HepG2 (cell line): Measurements from ENCODE around the gene ANTXRL. TPM values are rescaled to one million over a fixed set of nuclear protein-coding genes. Genes with fewer than 3 reads are reported as not detected.

ENCODE experiments used
- ATAC-seq: fragments of 200-7000 bp; cut with Tn5 transposase; 3 replicates; pipeline ENCODE4 v1.9.1; 2020; ENCODE audit warnings: mild to moderate bottlenecking, moderate library complexity
- BruUV-seq: library from RNA; stranded (reverse); fragments of 400-500 nt; replicated peaks from 2 replicates; lab custom pipeline; 2021; lab: Mats Ljungman, UMichigan
- CTCF ChIA-PET: fragments of 300-600 bp; formaldehyde crosslinking; extraction: SDS; loops from one replicate; lab custom pipeline; 2021; ENCODE audit warnings: low total read pairs, inconsistent platforms, low intra/inter-chr PET ratio; lab: Yijun Ruan, JAX
- POLR2A ChIA-PET: fragments of 350-600 bp; sonication (Branson Sonifier 250); formaldehyde crosslinking; loops from one replicate; lab custom pipeline; 2020; ENCODE audit warnings: antibody characterized with exemption, inconsistent platforms; lab: Yijun Ruan, JAX
- DNase-seq: peaks from one replicate; pipeline ENCODE4 v3.0.0-alpha.2; 2015; ENCODE audit warnings: low spot score
- FAIRE-seq: peaks from 3 replicates; lab custom pipeline; 2011; peaks lifted over from hg19 to GRCh38; lab: Jason Lieb, UNC
- H2AFZ ChIP-seq: one replicate; pipeline ENCODE4 v1.6.1; 2011; ENCODE audit warnings: low read length, inconsistent platforms
- H3K27ac ChIP-seq: fragments of 300-600 bp; 3 replicates; pipeline ENCODE4 v1.8.0; 2011; ENCODE audit warnings: mixed run types, mild to moderate bottlenecking, mixed read lengths, low read length, inconsistent platforms; ENCODE audit not compliant: insufficient read depth; ENCODE audit errors: extremely low read length
- H3K27me3 ChIP-seq, 2 experiments: fragments of 200-600 bp in 1 of 2; 2 replicates in 1 of 2; 3 replicates in 1 of 2; pipeline versions ENCODE4 v1.6.0 to v1.8.0; 2011; ENCODE audit warnings: low read length in 2 of 2, mild to moderate bottlenecking in 2 of 2, moderate library complexity in 2 of 2, inconsistent platforms in 1 of 2; ENCODE audit not compliant: insufficient read depth in 2 of 2, control insufficient read depth in 1 of 2
- H3K36me3 ChIP-seq, 2 experiments: fragments of 200-600 bp in 1 of 2; replicated peaks in 1 of 2; 2 replicates in 1 of 2; 3 replicates in 1 of 2; pipeline versions ENCODE4 v1.5.1 to v1.8.0; 2011; ENCODE audit warnings: low read length in 2 of 2, inconsistent platforms in 1 of 2; ENCODE audit not compliant: insufficient read depth in 2 of 2, control insufficient read depth in 1 of 2
- H3K4me1 ChIP-seq: 2 replicates; pipeline ENCODE4 v1.5.1; 2012; ENCODE audit warnings: low read length, inconsistent platforms; ENCODE audit not compliant: insufficient read depth
- H3K4me2 ChIP-seq: 2 replicates; pipeline ENCODE4 v1.6.0; 2011; ENCODE audit warnings: low read depth, low read length, inconsistent platforms
- H3K4me3 ChIP-seq, 3 experiments: fragments of 200-600 bp in 1 of 3; sonication (generic), shearing (Covaris generic) in 1 of 3; replicated peaks in 1 of 3; 2 replicates each; pipeline ENCODE4 v1.5.1; 2011 to 2016; ENCODE audit warnings: low read length in 3 of 3, inconsistent platforms in 2 of 3, low read depth in 2 of 3, mild to moderate bottlenecking in 2 of 3, control low read depth in 1 of 3, mixed read lengths in 1 of 3; ENCODE audit not compliant: insufficient read depth in 1 of 3
- H3K79me2 ChIP-seq: one replicate; pipeline ENCODE4 v1.6.1; 2011; ENCODE audit warnings: low read length, inconsistent platforms; ENCODE audit not compliant: insufficient read depth
- H3K9ac ChIP-seq: 2 replicates; pipeline ENCODE4 v1.6.0; 2011; ENCODE audit warnings: mild to moderate bottlenecking, low read depth, low read length, inconsistent platforms; ENCODE audit not compliant: insufficient read depth
- H3K9me3 ChIP-seq: 2 replicates; pipeline ENCODE4 v1.5.1; 2012; ENCODE audit warnings: mild to moderate bottlenecking, low read length
- H4K20me1 ChIP-seq: 2 replicates; pipeline ENCODE4 v1.6.0; 2011; ENCODE audit warnings: inconsistent platforms, mild to moderate bottlenecking, low read length, moderate library complexity; ENCODE audit not compliant: insufficient read depth
- GABPA ChIP-seq, 2 experiments: IDR thresholded peaks; 2 replicates each; pipeline ENCODE4 v1.6.1; 2011 to 2016; ENCODE audit warnings: low read depth in 2 of 2, low read length in 1 of 2, missing biosample characterization in 1 of 2, missing genetic modification characterization in 1 of 2
- HDAC2 ChIP-seq: sonication (generic); formaldehyde crosslinking; IDR thresholded peaks from 2 replicates; pipeline ENCODE4 v1.4.0; 2020; ENCODE audit warnings: missing genetic modification reagents
- HOXA5 ChIP-seq: sonication (generic); formaldehyde crosslinking; IDR thresholded peaks from 2 replicates; pipeline ENCODE4 v1.4.0; 2020; ENCODE audit warnings: missing genetic modification reagents
- KDM2A ChIP-seq: sonication (generic); formaldehyde crosslinking; IDR thresholded peaks from 2 replicates; pipeline ENCODE4 v1.4.0; 2020; ENCODE audit warnings: low read depth, missing genetic modification reagents, borderline replicate concordance
- NCOA5 ChIP-seq: sonication (generic); formaldehyde crosslinking; IDR thresholded peaks from 2 replicates; pipeline ENCODE4 v1.4.0; 2020; ENCODE audit warnings: missing genetic modification reagents
- RCOR2 ChIP-seq: IDR thresholded peaks from 2 replicates; pipeline ENCODE4 v1.6.1; 2016; ENCODE audit warnings: missing biosample characterization, missing genetic modification reagents
- SIN3B ChIP-seq: fragments of 150-350 bp; IDR thresholded peaks from 2 replicates; pipeline ENCODE4 v1.6.1; 2014; ENCODE audit warnings: low read length
- SSRP1 ChIP-seq: IDR thresholded peaks from 2 replicates; pipeline ENCODE4 v1.6.1; 2016; ENCODE audit warnings: control low read depth
- SYNCRIP ChIP-seq: fragments of 200-400 bp; formaldehyde crosslinking; IDR thresholded peaks from 2 replicates; pipeline ENCODE4 v1.6.1; 2018; ENCODE audit warnings: mild to moderate bottlenecking, low read depth, low read length; ENCODE audit not compliant: insufficient read depth
- TBP ChIP-seq: sonication (generic); formaldehyde crosslinking; IDR thresholded peaks from 2 replicates; pipeline ENCODE4 v1.5.0; 2020; ENCODE audit warnings: missing genetic modification reagents
- TP53 ChIP-seq: sonication (generic); formaldehyde crosslinking; conservative IDR thresholded peaks from 2 replicates; pipeline ENCODE4 v1.4.0; 2020; ENCODE audit warnings: missing genetic modification reagents
- ZNF232 ChIP-seq: sonication (generic); formaldehyde crosslinking; IDR thresholded peaks from 2 replicates; pipeline ENCODE4 v1.4.0; 2020; ENCODE audit warnings: missing genetic modification reagents, borderline replicate concordance
- ZNF441 ChIP-seq: sonication (generic); formaldehyde crosslinking; IDR thresholded peaks from 2 replicates; pipeline ENCODE4 v1.7.0; 2021; ENCODE audit warnings: missing genetic modification reagents, borderline replicate concordance
- ZNF782 ChIP-seq: sonication (generic); formaldehyde crosslinking; IDR thresholded peaks from 2 replicates; pipeline ENCODE4 v1.4.0; 2020; ENCODE audit warnings: missing genetic modification reagents, mild to moderate bottlenecking, borderline replicate concordance
- WGBS: methylation state at CpG from one replicate; pipeline ENCODE4 v1.1.6; 2017; ENCODE audit warnings: low lambda C conversion rate; 5-methylcytosine and 5-hydroxymethylcytosine counted together
- in situ Hi-C: cut with HindIII; loops from 2 replicates; pipeline ENCODE4 v1.10.0; 2017; ENCODE audit warnings: low pct_unique_long_range_greater_than_20kb; ENCODE audit not compliant: extremely low pct_ligation_motif_present
- intact Hi-C: fragments of 100-400 bp; cut with micrococcal nuclease; formaldehyde crosslinking; loops from one replicate; pipeline ENCODE4 v1.10.0; 2022; ENCODE audit not compliant: unreplicated experiment
- polyA plus RNA-seq, 8 experiments: library from polyadenylated mRNA; depleted of rRNA in 3 of 8; stranded (reverse) in 7 of 8; unstranded in 1 of 8; fragments of >200 nt; fragmentation: Illumina TruSeq in 4 of 8; extraction: Trizol in 4 of 8; gene quantifications; 2 replicates each; pipeline versions ENCODE4 v1.2.1 to v1.2.3, GENCODE V29; 2011 to 2016; ENCODE audit warnings: low read depth in 4 of 8, missing spikeins in 1 of 8, mixed read lengths in 1 of 8; ENCODE audit not compliant: insufficient read depth in 1 of 8
- total RNA-seq, 5 experiments: library from RNA; depleted of rRNA; stranded (reverse); fragments of >200 nt; fragmentation: Illumina TruSeq; extraction: Trizol; gene quantifications; 2 replicates each; pipeline ENCODE4 v1.2.3, GENCODE V29; 2016; ENCODE audit warnings: low read depth in 1 of 5
- TF ChIP-seq, protein P1 (sequence below): sonication (generic); formaldehyde crosslinking; conservative IDR thresholded peaks from 2 replicates; pipeline ENCODE4 v1.8.0; 2022; ENCODE audit warnings: missing genetic modification reagents
- TF ChIP-seq, protein P2 (sequence below): sonication (generic); formaldehyde crosslinking; IDR thresholded peaks from 2 replicates; pipeline ENCODE4 v1.8.0; 2022; ENCODE audit warnings: missing genetic modification reagents, mild to moderate bottlenecking, moderate library complexity, borderline replicate concordance

Gene ANTXRL
- total and polyA plus RNA-seq, 2 of the 13 experiments (the other 11 are each of a cell fraction or from before 2014, with no cell fraction given), result not detected

DNA sequence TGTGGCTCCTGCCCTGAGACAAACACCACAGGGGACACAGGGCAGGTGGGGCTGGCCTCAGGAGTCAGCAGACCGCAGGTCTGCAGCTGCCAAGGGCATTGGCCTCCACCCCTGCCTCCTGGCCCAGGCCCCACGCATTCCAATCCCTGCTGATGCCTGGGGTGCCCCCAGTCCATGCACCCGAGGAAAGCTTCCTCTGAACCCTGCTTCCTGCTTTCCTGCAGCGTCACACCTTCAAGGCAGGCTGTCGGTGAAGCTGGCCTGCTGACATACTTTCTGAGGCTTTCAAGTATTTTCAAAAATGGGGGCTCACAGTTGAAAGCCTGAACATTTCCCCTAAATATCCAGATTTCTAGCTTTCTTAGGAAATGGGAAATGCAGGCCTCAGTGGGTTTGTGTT, 22.5 kb upstream of the ANTXRL start (continued):
- TF ChIP-seq ZNF232, result no peak
- no peak for TF ChIP-seq NCOA5 (CRISPR knock-in tag)
- TF ChIP-seq, protein P1, sequence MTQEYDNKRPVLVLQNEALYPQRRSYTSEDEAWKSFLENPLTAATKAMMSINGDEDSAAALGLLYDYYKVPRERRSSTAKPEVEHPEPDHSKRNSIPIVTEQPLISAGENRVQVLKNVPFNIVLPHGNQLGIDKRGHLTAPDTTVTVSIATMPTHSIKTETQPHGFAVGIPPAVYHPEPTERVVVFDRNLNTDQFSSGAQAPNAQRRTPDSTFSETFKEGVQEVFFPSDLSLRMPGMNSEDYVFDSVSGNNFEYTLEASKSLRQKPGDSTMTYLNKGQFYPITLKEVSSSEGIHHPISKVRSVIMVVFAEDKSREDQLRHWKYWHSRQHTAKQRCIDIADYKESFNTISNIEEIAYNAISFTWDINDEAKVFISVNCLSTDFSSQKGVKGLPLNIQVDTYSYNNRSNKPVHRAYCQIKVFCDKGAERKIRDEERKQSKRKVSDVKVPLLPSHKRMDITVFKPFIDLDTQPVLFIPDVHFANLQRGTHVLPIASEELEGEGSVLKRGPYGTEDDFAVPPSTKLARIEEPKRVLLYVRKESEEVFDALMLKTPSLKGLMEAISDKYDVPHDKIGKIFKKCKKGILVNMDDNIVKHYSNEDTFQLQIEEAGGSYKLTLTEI (CRISPR knock-in tag), result no peak
- no peak for TF ChIP-seq SIN3B

- TF ChIP-seq RCOR2 (CRISPR knock-in tag), result no peak
- TF ChIP-seq ZNF441 (CRISPR knock-in tag), result no peak
- no peak for TF ChIP-seq TP53 (CRISPR knock-in tag)
- no peak for TF ChIP-seq KDM2A
- no peak for TF ChIP-seq TBP (CRISPR knock-in tag)
- no peak for TF ChIP-seq SYNCRIP
- TF ChIP-seq, protein P2, sequence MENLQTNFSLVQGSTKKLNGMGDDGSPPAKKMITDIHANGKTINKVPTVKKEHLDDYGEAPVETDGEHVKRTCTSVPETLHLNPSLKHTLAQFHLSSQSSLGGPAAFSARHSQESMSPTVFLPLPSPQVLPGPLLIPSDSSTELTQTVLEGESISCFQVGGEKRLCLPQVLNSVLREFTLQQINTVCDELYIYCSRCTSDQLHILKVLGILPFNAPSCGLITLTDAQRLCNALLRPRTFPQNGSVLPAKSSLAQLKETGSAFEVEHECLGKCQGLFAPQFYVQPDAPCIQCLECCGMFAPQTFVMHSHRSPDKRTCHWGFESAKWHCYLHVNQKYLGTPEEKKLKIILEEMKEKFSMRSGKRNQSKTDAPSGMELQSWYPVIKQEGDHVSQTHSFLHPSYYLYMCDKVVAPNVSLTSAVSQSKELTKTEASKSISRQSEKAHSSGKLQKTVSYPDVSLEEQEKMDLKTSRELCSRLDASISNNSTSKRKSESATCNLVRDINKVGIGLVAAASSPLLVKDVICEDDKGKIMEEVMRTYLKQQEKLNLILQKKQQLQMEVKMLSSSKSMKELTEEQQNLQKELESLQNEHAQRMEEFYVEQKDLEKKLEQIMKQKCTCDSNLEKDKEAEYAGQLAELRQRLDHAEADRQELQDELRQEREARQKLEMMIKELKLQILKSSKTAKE (CRISPR knock-in tag), result no peak
- TF ChIP-seq ZNF782 (CRISPR knock-in tag), result no peak
- TF ChIP-seq HOXA5 (CRISPR knock-in tag), result no peak
- no peak for TF ChIP-seq SSRP1 (CRISPR knock-in tag)
- TF ChIP-seq GABPA (IDR thresholded peaks at IDR 0.05; ENCODE audit: low read depth, low read length), result no peak
- TF ChIP-seq GABPA (CRISPR knock-in tag; IDR thresholded peaks at IDR 0.05; ENCODE audit: low read depth), result no peak
- no peak for TF ChIP-seq HDAC2 (CRISPR knock-in tag)
- Histone ChIP-seq H3K4me1 (no peaks in the 10 kb centered on the region), H3K27ac (no peak overlapping the region), H3K9me3 (no peaks in the 10 kb centered on the region), H3K4me2 (no peak overlapping the region), H3K27me3 (peaks cover 1 to 12% of the 10 kb centered on the region in 2 experiments; a peak in 2 of 5 replicates), H3K36me3 (no peaks in the 10 kb centered on the region), H3K79me2 (no peaks in the 10 kb centered on the region), H4K20me1 (no peaks in the 10 kb centered on the region), H3K4me3 (no peak overlapping the region), H3K9ac (no peak overlapping the region), H2AFZ (no peak overlapping the region)
- WGBS, result 8% methylated on average over 6 of the region's 8 CpGs
- no TSS peak for BruUV-seq
- no peak for ATAC-seq
- intact Hi-C loops, result no loop called here
- no peak for FAIRE-seq
- CTCF ChIA-PET, result no interaction called here
- in situ Hi-C loops, result no loop called here
- no peak for DNase-seq
- POLR2A ChIA-PET, result no interaction called here
Observed at GRCh38 chr10:46264737-46265368, 21.9 kb upstream of the ANTXRL start.
